HepG2 (cell line): Measurements from ENCODE around the gene LAMB2. TPM values are rescaled to one million over a fixed set of nuclear protein-coding genes. Genes with fewer than 3 reads are reported as not detected.
A peak's percentile ranks its signal among the peaks of the same experiment; 100 is the strongest.

Source experiments
- ATF5 ChIP-seq: sonication (generic); formaldehyde crosslinking; IDR thresholded peaks from 2 replicates; pipeline ENCODE4 v1.4.0; 2020; ENCODE audit warnings: mild to moderate bottlenecking, low read depth, missing genetic modification reagents
- BCL3 ChIP-seq: sonication (generic); formaldehyde crosslinking; IDR thresholded peaks from 2 replicates; pipeline ENCODE4 v1.5.1; 2020; ENCODE audit warnings: mild to moderate bottlenecking, missing genetic modification reagents, moderate library complexity
- FOXA3 ChIP-seq: IDR thresholded peaks from 2 replicates; pipeline ENCODE4 v1.6.1; 2016; ENCODE audit warnings: missing genetic modification reagents, missing compliant biosample characterization
- HNF4A ChIP-seq: sonication (generic); formaldehyde crosslinking; IDR thresholded peaks from 2 replicates; pipeline ENCODE4 v1.4.0; 2020; ENCODE audit warnings: missing genetic modification reagents
- PRPF4 ChIP-seq: fragments of 200-400 bp; formaldehyde crosslinking; IDR thresholded peaks from 2 replicates; pipeline ENCODE4 v1.6.1; 2016; ENCODE audit warnings: low read length, low read depth; ENCODE audit not compliant: poor library complexity, severe bottlenecking
- ZBTB26 ChIP-seq: IDR thresholded peaks from 2 replicates; pipeline ENCODE4 v1.6.1; 2016; ENCODE audit warnings: missing compliant biosample characterization, missing genetic modification reagents, borderline replicate concordance
- ZBTB37 ChIP-seq: sonication (generic); formaldehyde crosslinking; IDR thresholded peaks from 2 replicates; pipeline ENCODE4 v1.4.0; 2020; ENCODE audit warnings: mild to moderate bottlenecking, missing genetic modification reagents
- ZBTB43 ChIP-seq: sonication (generic); formaldehyde crosslinking; conservative IDR thresholded peaks from 2 replicates; pipeline ENCODE4 v1.4.0; 2020; ENCODE audit warnings: missing genetic modification reagents
- ZC3H4 ChIP-seq: sonication (generic); formaldehyde crosslinking; IDR thresholded peaks from 2 replicates; pipeline ENCODE4 v1.4.0; 2020; ENCODE audit warnings: missing genetic modification reagents, borderline replicate concordance
- ZFP36 ChIP-seq: fragments of 150-350 bp; IDR thresholded peaks from 2 replicates; pipeline ENCODE4 v1.6.1; 2018; ENCODE audit warnings: borderline replicate concordance, low read length, low read depth; ENCODE audit not compliant: partially characterized antibody
- ZFX ChIP-seq: sonication (generic); formaldehyde crosslinking; IDR thresholded peaks from 2 replicates; pipeline ENCODE4 v1.4.0; 2020; ENCODE audit warnings: mild to moderate bottlenecking, low read depth, missing genetic modification reagents, moderate library complexity
- ZFY ChIP-seq: sonication (generic); formaldehyde crosslinking; IDR thresholded peaks from 2 replicates; pipeline ENCODE4 v1.4.0; 2020; ENCODE audit warnings: missing genetic modification reagents
- ZKSCAN5 ChIP-seq: sonication (generic); formaldehyde crosslinking; IDR thresholded peaks from 2 replicates; pipeline ENCODE4 v1.5.1; 2020; ENCODE audit warnings: mild to moderate bottlenecking, missing genetic modification reagents
- ZNF101 ChIP-seq: sonication (generic); formaldehyde crosslinking; IDR thresholded peaks from 2 replicates; pipeline ENCODE4 v1.4.0; 2020; ENCODE audit warnings: mild to moderate bottlenecking, low read depth, missing genetic modification reagents, borderline replicate concordance
- ZNF24 ChIP-seq: fragments of 450-650 bp; IDR thresholded peaks from 2 replicates; pipeline ENCODE4 v1.6.1; 2017; ENCODE audit warnings: antibody characterized with exemption, mild to moderate bottlenecking
- ZNF30 ChIP-seq: sonication (generic); formaldehyde crosslinking; IDR thresholded peaks from 2 replicates; pipeline ENCODE4 v1.5.0; 2020; ENCODE audit warnings: mild to moderate bottlenecking, missing genetic modification reagents
- ZNF33A ChIP-seq: sonication (generic); formaldehyde crosslinking; IDR thresholded peaks from 2 replicates; pipeline ENCODE4 v1.5.1; 2020; ENCODE audit warnings: missing genetic modification reagents, mild to moderate bottlenecking, moderate library complexity, borderline replicate concordance
- ZNF451 ChIP-seq: sonication (generic); formaldehyde crosslinking; IDR thresholded peaks from 2 replicates; pipeline ENCODE4 v1.5.0; 2020; ENCODE audit warnings: mild to moderate bottlenecking, missing genetic modification reagents
- ZNF484 ChIP-seq: sonication (generic); formaldehyde crosslinking; IDR thresholded peaks from 2 replicates; pipeline ENCODE4 v1.5.1; 2020; ENCODE audit warnings: mild to moderate bottlenecking, low read depth, missing genetic modification reagents, borderline replicate concordance
- ZNF546 ChIP-seq: sonication (generic); formaldehyde crosslinking; conservative IDR thresholded peaks from 2 replicates; pipeline ENCODE4 v1.8.1; 2023; ENCODE audit warnings: mild to moderate bottlenecking, missing genetic modification reagents
- ZNF7 ChIP-seq: IDR thresholded peaks from 2 replicates; pipeline ENCODE4 v1.6.1; 2016; ENCODE audit warnings: missing biosample characterization, missing genetic modification reagents
- ZSCAN31 ChIP-seq: sonication (generic); formaldehyde crosslinking; IDR thresholded peaks from 2 replicates; pipeline ENCODE4 v1.5.0; 2020; ENCODE audit warnings: low read depth, mild to moderate bottlenecking, missing genetic modification reagents
- polyA plus RNA-seq, 8 experiments: library from polyadenylated mRNA; depleted of rRNA in 3 of 8; stranded (reverse) in 7 of 8; unstranded in 1 of 8; fragments of >200 nt; fragmentation: Illumina TruSeq in 4 of 8; extraction: Trizol in 4 of 8; gene quantifications; 2 replicates each; pipeline versions ENCODE4 v1.2.1 to v1.2.3, GENCODE V29; 2011 to 2016; ENCODE audit warnings: low read depth in 4 of 8, missing spikeins in 1 of 8, mixed read lengths in 1 of 8; ENCODE audit not compliant: insufficient read depth in 1 of 8
- total RNA-seq, 5 experiments: library from RNA; depleted of rRNA; stranded (reverse); fragments of >200 nt; fragmentation: Illumina TruSeq; extraction: Trizol; gene quantifications; 2 replicates each; pipeline ENCODE4 v1.2.3, GENCODE V29; 2016; ENCODE audit warnings: low read depth in 1 of 5

The LAMB2 gene
- total and polyA plus RNA-seq, 2 of the 13 experiments (the other 11 are each of a cell fraction or from before 2014, with no cell fraction given), result 208 to 443 TPM

- no peak; the same call in 1 of the 2 replicates for TF ChIP-seq BCL3 (CRISPR knock-in tag)
- TF ChIP-seq HNF4A (CRISPR knock-in tag), result peak; percentile 36
- peak; percentile 55; the same call in 1 of the 2 replicates for TF ChIP-seq ZSCAN31
- no peak for TF ChIP-seq ZBTB37 (CRISPR knock-in tag)
- TF ChIP-seq ZFY (CRISPR knock-in tag), result peak; percentile 76
- no peak for TF ChIP-seq ZNF484 (CRISPR knock-in tag)
- TF ChIP-seq ZNF24, result no peak
- no peak for TF ChIP-seq ZNF101 (CRISPR knock-in tag)
- TF ChIP-seq ZFX (CRISPR knock-in tag), result peak; percentile 96
- TF ChIP-seq ZC3H4 (CRISPR knock-in tag), result peak; percentile 69; the same call in 1 of the 2 replicates
- no peak for TF ChIP-seq PRPF4
- no peak for TF ChIP-seq ZNF546 (CRISPR knock-in tag)
- TF ChIP-seq ZNF7, result no peak
- 0 out of 2 replicates have a peak, but pooled peaks have one; percentile 51 for TF ChIP-seq ZKSCAN5 (CRISPR knock-in tag)
- no peak for TF ChIP-seq ZBTB43 (CRISPR knock-in tag)
- TF ChIP-seq FOXA3 (CRISPR knock-in tag), result peak; percentile 65
- TF ChIP-seq ATF5, result no peak
- no peak for TF ChIP-seq ZNF451 (CRISPR knock-in tag)
- no peak for TF ChIP-seq ZFP36
- no peak for TF ChIP-seq ZNF30
- no peak for TF ChIP-seq ZNF33A (CRISPR knock-in tag)
- TF ChIP-seq ZBTB26 (CRISPR knock-in tag), result peak; percentile 61; the same call in 1 of the 2 replicates
Measured at GRCh38 chr3:49093853-49094767, 38.7 kb downstream of the LAMB2 start, which contains the start of gene QRICH1 (continued).
